ENCODE data around the gene C1orf21. TPM values are rescaled to one million over a fixed set of nuclear protein-coding genes. Genes with fewer than 3 reads are reported as not detected.

The C1orf21 gene
- total RNA-seq, 1 donor from 2014 or later, result 57.8 TPM

DNA sequence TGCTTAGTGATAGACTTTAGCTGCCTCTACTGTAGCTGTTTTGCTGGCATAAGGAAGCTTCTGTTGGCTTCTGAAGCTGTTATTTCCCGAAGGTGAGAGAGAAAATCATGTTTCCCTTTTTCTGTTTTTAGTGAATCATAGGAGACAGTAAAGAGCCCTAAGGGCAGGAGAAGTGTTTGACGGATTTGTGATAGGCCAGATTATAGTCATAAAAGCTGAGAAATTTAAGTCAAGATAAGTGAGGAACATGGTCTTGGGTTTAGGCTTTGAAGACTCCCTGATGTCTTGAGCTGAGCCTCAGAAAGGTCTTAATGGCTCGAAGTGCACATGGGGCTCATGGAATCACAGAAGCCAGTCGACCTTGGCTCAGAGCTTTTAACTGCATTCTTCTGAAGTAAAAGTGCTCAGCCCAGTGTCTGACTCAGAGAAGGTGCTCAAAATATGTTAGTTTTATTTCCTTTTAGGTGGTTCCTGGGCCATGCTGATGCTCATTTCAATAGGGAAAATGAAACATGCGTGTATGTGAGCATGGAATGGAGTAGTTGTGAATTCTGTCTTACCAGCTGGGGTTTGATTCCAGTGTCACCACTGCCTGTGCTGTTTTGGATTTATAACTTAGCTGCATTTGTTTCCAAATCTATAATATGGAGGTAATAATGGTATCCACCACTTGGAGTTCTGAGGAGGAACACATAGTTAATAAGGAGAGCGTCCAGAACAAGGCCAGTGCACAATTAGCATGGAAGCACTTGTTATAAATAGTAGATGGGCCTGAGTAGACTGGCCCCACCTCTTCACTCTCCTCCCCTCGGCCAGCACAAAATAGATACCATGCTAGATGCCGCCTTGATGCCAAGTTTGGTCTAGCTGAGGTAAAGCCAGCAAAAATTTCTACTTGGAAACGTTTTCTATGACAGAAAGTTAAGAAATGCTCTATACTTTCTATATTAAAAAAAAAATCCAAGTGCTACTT, 99.2 kb downstream of the C1orf21 start:
- no peak for DNase-seq (ENCODE audit: low spot score)

GRCh38 chr1:184486761-184487445, 100.1 kb downstream of the C1orf21 start:
- DNase-seq (ENCODE audit: low spot score), result no peak

GRCh38 chr1:184487531-184488193, 100.8 kb downstream of the C1orf21 start:
- no peak for DNase-seq (ENCODE audit: low spot score)

DNA sequence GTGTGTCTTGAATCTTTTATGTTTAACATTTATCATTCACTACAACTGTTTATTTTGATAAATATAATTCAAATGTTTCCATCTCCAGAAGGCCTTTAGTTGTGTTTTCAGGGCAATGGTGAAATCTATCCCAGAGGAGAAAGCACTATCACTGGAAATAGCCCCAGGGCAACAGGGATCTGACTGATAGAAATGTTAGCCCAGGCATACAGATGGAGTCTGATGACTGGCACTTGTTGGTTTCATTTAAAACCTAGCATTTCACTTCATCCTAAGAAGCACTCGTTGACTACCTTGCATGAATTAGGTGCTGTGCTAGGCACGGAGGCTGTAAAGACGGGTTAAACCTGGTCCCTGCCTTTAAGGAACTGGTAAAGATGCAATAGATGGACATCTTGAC, 103.1 kb downstream of the C1orf21 start:
- DNase-seq (ENCODE audit: low spot score), result no peak

GRCh38 chr1:184492536-184492935, 105.7 kb downstream of the C1orf21 start:
- DNase-seq (ENCODE audit: low spot score), result no peak

- DNase-seq (ENCODE audit: low spot score), result no peak
Measured at GRCh38 chr1:184493987-184494388, 107.2 kb downstream of the C1orf21 start.

DNA sequence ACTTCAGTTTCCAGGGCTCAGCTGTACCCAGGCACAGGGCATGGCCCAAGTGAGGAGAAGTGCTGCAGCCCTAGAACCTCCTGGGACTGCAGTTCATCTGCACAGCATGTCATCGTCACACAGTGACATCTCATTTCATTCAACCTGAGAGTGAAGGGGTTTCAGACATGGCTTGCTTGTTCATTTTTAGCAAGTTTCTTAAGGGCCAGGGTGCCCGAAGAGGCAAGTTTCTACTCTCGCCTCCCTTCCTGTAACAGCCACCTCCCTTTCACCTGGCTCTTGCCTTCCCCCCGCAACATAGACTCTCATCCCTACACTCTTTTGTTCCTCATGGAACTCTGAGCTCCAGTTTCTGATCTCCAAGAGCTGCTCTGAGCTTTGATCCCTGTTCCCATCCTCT, 108.1 kb downstream of the C1orf21 start:
- no peak for DNase-seq (ENCODE audit: low spot score)

GRCh38 chr1:184497959-184498723, 111.3 kb downstream of the C1orf21 start:
- DNase-seq (ENCODE audit: low spot score), result no peak

DNA sequence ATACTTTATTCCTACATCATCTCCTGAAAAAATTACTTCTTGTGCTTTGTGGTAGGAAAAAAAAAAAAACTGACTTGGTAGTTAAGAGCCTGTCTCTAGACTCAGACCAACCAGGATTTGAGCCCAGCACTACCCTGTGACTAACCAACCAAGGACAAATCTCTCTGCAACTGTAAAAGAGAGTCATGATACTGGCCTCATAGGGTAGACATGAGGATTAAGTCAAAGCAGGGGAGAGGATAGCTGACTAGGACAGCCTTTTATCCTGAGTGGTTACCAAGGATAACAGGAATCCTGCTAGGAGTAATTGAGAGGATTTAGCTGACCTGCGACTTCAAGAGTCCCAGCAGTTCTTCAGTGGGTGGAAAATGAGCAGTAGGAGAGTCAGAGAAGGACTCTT, 112.8 kb downstream of the C1orf21 start:
- DNase-seq (ENCODE audit: low spot score), result no peak

DNA sequence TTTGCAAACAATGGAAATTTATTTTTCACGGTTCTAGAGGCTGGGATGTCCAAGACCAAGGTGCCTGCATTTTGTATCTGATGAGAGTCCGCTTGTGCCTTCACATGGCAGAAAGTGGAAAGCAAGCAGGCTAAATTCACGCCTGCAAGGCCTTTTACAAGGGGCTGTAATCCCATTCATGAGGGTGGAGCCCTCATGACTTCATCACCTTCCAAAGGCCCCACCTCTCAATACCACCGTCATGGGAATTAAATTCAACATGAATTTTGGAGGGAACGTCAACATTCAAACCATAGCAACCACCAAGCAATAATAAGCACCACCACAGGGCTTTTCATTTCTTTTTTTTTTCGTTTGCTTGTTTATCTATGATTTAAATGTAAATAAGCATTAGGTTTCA, 115.3 kb downstream of the C1orf21 start:
- no peak for DNase-seq (ENCODE audit: low spot score)

DNA sequence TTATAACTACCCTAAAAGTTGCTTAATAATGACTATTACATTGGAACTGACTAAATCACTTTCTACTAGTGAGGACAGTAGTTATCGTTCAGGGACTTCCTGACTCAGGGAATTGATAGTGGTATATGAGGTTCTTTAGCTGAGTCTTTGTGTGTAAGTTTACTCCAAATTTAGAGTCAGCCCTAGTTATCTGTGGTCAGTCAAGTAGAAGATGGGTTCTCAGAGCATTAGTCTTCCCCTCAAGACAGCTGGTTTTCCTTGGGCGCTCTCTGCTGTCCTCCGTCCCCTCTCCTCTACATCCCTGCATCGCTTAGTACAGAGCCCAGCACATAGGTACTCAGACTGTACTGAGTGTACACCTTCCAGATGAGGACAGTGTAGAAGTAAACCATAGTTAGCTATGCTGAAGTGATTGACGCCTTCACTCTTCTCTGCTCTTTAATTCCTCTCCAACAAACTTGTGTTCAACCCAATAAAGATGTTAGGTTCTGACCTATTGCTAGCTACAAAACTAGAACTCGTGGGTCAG, 116.5 kb downstream of the C1orf21 start:
- no peak for DNase-seq (ENCODE audit: low spot score)

GRCh38 chr1:184504040-184504954, 117.5 kb downstream of the C1orf21 start:
- DNase-seq (ENCODE audit: low spot score), result no peak

- no peak for DNase-seq (ENCODE audit: low spot score)
Measured at GRCh38 chr1:184504955-184505338, 118.1 kb downstream of the C1orf21 start.

- DNase-seq (ENCODE audit: low spot score), result no peak
Measured at GRCh38 chr1:184506481-184506880, 119.7 kb downstream of the C1orf21 start.

GRCh38 chr1:184507165-184507564, 120.3 kb downstream of the C1orf21 start:
- DNase-seq (ENCODE audit: low spot score), result no peak

- DNase-seq (ENCODE audit: low spot score), result no peak
Measured at GRCh38 chr1:184507604-184508280, 120.9 kb downstream of the C1orf21 start.

DNA sequence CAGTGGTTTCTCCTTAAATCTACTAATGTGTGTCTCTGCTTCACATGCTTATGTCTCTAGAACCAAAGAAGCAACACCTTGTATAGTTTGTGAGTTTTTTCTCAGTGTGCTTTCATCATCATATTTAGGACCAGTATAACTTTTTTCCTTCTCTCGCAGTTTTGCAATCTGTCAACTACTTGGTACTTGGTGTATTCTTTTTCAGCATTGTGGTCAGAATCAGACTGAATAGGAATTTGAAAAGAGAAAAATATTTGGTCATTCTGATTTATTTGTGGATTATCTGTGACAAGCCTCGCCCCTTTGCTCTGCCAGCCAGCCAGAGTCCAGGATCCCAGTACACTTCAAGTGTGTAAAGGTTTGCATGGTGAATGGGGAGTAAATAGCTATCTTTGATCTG, 122.3 kb downstream of the C1orf21 start:
- DNase-seq (ENCODE audit: low spot score), result no peak

GRCh38 chr1:184510110-184510509, 123.3 kb downstream of the C1orf21 start:
- DNase-seq (ENCODE audit: low spot score), result no peak

DNA sequence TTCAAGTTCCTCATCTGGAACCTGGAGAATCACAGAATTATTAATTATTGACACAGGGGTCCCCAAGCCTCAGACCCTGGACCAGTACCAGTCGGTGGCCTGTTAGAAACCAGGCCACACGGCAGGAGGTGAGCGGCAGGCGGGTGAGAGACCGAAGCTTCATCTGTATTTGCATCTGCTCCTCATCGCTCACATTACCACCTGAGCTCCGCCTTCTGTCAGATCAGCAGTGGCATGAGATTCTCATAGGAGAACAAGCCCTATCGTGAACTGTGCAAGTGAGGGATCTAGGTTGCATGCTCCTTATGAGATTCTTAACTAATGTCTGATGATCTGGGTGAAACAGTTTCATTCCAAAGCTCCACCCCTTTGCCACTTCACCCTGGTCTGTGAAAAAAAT, 125.9 kb downstream of the C1orf21 start:
- no peak for DNase-seq (ENCODE audit: low spot score)

- no peak for DNase-seq (ENCODE audit: low spot score)
Measured at GRCh38 chr1:184513421-184513820, 126.6 kb downstream of the C1orf21 start.

Data from mucosa of gallbladder (tissue), 1 donor.